HG02885 (cell line): ENCODE results near the gene NSRP1.
"Not testable (repeated sequence)": the region's sequence is repeated elsewhere in the genome, so short reads cannot be mapped to it uniquely, and the experiment has no call there.

Experiments used
- ATAC-seq: cut with Tn5 transposase; IDR thresholded peaks from one replicate; pipeline ENCODE4 v1.9.1; 2021; ENCODE audit warnings: mild to moderate bottlenecking; ENCODE audit not compliant: unreplicated experiment, poor library complexity

NSRP1 gene

DNA sequence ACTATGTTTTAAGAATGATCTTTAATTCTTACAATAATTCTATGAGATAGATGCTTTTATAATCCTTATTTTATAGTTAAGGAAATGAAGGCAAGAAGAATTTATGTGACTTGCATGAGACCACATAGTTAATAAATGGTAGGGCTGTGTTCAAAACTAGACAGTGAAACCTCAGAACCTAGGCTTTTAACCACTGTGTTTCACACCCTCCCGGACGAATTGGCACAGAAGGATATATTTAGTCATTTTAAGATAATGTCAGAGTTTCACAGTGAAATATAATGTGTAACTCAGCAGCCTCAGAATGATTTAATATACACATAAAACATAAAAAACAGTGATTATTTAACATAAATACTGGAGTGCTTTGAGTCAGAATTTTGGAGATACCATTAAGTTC, 57.0 kb downstream of the NSRP1 start:
- ATAC-seq, result no peak

DNA sequence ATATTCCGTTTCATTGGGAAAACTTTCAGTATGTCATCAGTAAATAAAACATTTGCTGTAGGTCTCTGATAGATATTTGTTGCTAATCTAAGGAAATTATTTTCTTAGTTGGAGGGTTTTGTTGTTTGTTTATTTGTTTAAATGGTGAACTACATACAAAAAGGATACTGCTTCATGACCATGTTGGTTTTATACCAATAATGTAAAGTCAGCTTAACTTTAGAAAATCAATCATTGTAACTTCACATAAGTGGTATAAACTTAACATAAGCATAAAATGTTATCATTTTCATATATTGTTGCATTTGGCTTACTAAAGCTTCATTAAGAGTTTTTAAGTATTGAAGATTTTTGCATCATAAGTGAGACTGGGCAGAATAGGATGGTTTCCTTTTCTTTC, 57.9 kb downstream of the NSRP1 start:
- no peak for ATAC-seq

DNA sequence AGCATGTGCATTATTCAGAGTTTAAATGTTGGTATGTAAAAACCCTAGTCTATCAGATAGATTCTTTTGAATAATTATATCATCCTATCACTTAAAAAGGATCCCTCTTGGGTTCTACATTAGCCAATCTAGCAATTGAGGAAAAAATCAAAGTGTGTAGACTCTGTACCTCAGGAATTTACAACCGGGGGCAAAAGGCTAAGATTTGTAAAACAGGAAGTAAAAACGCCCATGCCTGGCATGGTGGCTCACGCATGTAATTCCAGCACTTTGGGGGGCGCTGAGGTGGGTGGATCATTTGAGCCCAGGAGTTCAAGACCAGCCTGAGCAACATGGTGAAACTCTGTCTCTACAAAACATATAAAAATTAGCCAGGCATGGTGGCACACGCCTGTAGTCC, 60.2 kb downstream of the NSRP1 start:
- ATAC-seq, result no peak

- ATAC-seq, result no peak
These were observed 70.1 kb downstream of the NSRP1 start for GRCh38 chr17:30186761-30187160.

GRCh38 chr17:30187573-30187972, 71.0 kb downstream of the NSRP1 start:
- no peak for ATAC-seq

DNA sequence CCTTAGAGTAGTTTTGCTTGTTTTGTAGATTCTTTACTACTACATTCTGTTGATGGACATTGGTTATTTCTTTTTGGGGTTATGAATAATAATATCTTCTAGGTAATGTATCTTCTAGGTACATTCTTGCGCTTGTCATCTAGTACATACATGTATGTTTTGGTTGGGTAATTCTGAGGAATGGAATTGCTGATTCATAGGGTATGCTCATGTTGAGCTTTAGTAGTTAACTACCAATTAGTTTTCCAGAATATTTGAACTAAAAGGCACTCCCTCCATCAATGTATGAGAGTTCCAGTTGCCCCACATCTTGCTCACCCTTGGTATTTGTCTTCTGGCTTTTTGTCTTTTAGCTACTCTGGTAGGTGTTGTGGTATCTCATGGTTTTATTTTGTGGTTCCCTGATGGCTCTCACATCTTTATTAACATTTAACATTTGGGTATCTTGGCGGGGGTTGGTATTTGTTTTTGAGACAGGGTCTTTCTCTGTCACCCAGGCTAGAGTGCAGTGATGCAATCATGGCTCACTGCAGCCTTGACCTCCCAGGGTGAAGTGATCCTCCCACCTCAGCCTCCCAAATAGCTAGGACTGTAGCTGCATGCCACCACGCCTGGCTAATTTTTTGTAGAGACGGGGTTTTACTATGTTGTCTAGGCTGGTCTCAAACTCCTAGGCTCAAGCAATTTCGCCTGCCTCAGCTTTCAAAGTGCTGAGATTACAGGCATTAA, 71.8 kb downstream of the NSRP1 start:
- ATAC-seq, result no peak

- no peak for ATAC-seq
These were observed 74.5 kb downstream of the NSRP1 start for GRCh38 chr17:30191072-30191471.

DNA sequence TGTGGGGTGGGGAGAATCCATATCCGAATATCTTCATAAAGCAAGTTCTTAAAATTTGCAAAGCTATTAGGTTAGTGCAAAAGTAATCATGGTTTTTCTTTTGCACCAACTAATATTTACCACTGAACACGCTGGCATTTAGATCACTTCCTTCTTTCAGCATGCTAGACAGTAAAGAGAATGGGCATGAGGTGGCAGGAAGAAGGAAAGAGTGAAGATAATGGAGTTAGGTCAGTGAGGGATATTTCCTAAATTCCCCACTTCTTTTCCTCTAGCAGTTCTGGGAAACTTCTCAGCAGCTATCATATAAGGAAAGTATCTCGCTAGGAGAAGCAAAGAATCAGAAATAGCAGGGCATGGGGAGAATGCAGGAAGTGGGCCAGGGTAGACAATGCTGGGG, 79.9 kb downstream of the NSRP1 start:
- no peak for ATAC-seq

GRCh38 chr17:30197416-30197815, 80.8 kb downstream of the NSRP1 start:
- ATAC-seq, result no peak

DNA sequence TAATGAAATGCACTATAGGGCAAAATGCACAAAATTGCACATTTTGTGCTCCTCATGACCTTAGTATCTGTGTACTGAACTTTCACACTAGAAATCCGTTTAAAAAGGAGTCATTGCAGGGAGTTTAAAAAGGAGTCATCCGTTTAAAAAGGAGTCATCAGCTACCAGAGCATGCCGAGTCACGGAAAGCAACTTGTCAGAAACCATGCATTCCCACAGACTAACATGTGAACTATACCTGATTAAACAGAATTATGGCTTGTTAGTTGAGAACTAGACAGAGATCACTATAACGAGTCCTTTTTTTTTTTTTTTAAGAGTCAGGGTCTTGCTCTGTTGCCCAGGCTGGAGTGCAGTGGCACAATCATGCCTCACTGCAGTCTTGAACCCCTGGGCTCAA, 83.0 kb downstream of the NSRP1 start:
- ATAC-seq, result no peak

- no peak for ATAC-seq
These were observed 83.5 kb downstream of the NSRP1 start for GRCh38 chr17:30200106-30200505.

GRCh38 chr17:30200656-30201055, 84.0 kb downstream of the NSRP1 start:
- not testable (repeated sequence) for ATAC-seq

DNA sequence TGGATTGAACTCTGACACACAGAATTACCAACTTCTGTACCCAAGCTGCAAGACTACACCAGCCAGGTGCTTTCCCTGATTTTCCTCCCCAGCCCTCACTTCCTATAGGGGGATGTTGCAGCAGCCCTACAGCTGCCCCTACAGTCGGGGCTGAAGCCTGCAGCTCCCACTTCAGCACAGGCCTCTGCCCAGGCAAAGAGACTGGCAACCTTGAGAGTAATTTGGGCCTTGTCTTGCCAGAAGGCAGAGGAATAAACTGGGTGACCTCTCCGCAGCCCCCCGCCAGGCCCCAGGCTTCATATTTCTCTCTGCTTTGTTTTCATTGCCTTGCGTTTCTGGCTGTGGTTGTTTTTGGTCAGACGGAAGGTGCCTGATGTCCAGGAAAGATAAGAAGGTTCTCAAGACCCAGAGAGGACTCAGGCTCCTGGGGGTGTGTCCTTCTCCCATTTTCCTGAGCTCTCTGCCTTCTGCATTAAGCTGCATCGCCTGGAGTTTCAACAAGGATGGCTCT, 86.9 kb downstream of the NSRP1 start:
- ATAC-seq, result no peak

GRCh38 chr17:30207655-30208054, 91.0 kb downstream of the NSRP1 start:
- no peak for ATAC-seq

DNA sequence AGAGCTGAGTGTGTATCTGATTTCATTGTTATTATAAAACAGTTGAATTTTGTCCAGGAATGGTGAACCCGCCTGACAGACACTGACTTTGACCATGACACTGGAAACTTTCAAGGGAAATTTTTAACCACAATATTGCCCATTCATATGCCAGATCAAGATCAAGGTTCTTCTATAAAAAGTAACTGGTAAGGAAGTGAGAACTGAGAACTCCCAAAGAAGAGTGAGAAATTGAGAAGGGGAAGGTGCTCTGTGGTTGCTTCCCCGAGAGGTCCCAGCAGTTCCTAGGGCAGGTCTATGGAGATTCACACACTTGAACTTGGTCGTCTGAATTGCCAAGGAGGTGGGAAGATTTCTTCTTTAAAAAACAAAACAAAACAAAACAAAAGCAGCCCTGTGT, 91.6 kb downstream of the NSRP1 start:
- no peak for ATAC-seq

DNA sequence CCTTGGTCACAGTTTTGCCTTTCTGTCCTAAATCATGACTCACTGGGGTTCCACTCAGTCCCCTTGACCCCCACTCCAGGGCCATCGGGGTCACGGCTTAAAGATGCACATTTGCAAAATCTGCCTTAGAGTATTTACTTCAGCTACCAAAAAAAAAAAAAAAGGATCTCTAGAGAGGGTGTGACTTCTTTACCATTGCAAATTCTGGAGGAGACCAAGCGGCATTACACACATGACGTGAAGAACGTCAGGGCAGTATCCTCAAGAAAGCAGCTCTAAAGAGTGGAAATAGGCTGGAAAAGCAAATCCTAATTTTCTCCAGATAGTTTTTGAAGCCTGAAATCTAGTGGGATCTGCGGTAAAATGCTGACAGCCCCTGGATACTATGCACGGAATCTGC, 93.3 kb downstream of the NSRP1 start:
- no peak for ATAC-seq

DNA sequence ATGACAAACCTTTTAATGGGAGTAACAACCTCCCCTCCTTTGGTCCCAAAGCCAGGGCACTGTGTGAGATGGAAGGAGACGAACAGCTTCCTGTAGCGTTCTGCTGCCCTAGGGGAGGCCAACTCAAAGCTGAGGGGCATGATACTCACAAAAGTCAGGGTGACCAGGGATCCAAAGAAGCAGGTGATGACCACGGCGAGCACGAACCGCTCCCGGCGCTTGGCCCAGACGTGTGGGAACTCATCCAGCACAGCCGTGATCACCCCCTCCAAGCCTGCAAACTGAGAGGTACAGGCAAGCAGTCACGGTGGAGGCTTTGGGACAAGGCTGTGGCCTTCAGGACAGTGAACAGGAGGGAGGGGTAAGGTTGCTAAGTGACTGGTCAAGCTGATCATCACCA, 93.8 kb downstream of the NSRP1 start:
- ATAC-seq, result no peak

- ATAC-seq, result no peak
These were observed 94.3 kb downstream of the NSRP1 start for GRCh38 chr17:30210901-30211300.

DNA sequence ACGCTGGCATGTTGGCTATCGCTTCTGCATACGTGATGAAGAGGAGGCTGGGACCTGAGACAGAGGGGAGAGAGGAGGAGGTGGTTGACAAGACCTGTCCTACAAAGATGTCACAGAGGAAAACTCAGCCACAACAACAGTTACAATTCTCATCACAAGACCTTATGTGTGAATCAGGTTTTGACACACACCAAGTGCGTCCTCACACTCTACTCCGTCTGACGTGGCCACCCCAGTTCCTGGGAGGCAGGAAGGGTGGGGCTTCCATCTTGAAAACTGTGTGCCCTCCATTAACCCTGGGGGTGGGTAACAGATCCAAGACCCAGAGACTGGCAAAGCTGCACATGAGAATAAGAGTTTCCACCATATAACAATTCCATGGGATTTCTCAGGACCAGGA, 94.8 kb downstream of the NSRP1 start:
- ATAC-seq, result no peak

- ATAC-seq, result no peak
These were observed 96.1 kb downstream of the NSRP1 start for GRCh38 chr17:30212750-30213149.

DNA sequence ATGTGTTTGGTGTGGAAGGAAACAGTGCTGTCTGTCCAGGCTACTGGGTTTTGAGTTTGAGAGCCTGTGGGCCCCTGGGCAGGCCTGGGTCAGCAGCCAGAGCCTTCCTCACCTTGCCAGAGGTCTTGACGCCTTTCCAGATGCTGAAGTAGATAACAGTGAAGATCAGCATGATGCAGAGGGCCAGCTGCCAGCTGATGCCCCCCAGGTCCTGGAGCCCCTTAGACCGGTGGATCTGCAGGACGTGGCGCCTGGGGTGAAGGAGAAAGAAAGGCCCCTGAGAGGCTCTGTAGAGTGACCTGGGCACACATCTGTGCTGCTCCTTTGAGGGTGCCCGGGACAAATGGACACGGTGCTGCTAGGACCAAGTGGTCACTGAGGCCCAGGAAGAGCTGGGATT, 100.4 kb downstream of the NSRP1 start:
- ATAC-seq, result no peak

DNA sequence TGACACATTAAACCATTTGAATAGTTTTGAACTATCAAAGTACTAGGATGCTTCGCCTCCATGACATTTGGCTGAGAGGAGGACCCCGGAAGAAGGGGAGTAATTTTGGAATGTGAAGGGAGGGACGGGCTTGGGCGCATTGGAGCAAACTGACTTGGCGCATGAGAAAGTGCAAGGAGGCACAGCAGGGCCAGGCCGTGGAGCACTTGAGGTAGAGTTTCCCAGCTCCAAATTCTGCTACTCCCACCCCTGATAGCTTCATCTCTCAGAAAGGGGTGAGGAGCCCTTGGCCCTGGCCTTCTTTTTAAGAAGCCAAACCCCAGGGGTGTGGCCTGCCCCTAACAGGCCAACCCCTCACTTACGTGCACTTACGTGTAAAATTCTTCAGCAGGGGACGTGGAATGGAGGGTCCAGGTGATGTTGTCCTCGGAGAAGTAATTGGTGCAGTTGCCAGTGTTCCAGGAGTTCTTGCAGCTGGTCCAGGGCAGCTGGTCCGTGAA, 101.2 kb downstream of the NSRP1 start:
- no peak for ATAC-seq
